Measurements from ENCODE around the gene SNX14.
"Not testable (repeated sequence)": the region's sequence is repeated elsewhere in the genome, so short reads cannot be mapped to it uniquely, and the experiment has no call there.

The SNX14 gene

GRCh38 chr6:85593438-85594196, at the start of gene SNX14:
TSS of gene SNX14 (minus strand) at chr6:85593858. CDS start at chr6:85593718, 140 bp downstream.
- peak; percentile 88 for DNase-seq (ENCODE audit: low read depth)

DNA sequence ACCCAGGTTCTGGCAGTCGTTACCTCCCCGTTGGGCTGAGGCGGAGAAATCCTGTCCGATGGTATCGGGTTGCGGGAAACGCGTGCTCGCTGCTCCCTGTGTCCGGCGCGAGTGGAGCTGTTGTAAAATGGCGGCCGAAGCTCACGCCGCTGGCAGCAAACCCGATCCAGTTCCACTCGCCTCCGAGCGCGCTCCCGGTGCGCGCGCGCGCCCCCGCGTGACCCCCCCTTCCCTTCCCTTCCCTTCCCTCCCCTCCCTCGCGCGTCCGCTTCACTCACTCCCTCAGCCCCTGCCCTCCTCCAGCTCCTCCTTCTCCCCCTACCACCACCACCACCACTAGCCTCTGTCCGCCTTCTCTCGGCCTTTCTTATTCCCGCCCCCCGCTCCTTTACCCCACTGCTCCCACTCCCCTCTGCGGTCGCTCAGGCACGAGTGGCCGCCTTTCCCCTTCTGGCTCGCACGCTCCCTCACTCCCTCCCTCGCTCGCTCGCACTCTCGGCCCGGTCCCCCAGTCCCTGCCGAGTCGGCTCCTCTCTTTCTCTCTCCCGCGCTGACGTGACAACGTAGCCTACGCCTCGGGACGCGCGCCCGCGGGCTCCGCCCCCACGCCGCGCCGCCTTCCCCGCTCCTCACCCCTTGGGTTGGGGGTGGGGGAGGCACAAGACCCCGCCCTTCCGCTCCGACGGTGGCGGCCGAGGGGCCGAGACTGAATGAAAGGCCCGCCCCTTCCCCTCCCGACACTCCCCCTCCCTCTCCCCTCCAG, 49.3 kb upstream of the SNX14 start, which contains the start of gene SYNCRIP:
SYNCRIP (minus strand) TSS at position 113 of the 763 bp plus-strand sequence. CDS start 1,447 bp downstream, outside the sequence.
- DNase-seq (ENCODE audit: low read depth) = peak; percentile 97

DNA sequence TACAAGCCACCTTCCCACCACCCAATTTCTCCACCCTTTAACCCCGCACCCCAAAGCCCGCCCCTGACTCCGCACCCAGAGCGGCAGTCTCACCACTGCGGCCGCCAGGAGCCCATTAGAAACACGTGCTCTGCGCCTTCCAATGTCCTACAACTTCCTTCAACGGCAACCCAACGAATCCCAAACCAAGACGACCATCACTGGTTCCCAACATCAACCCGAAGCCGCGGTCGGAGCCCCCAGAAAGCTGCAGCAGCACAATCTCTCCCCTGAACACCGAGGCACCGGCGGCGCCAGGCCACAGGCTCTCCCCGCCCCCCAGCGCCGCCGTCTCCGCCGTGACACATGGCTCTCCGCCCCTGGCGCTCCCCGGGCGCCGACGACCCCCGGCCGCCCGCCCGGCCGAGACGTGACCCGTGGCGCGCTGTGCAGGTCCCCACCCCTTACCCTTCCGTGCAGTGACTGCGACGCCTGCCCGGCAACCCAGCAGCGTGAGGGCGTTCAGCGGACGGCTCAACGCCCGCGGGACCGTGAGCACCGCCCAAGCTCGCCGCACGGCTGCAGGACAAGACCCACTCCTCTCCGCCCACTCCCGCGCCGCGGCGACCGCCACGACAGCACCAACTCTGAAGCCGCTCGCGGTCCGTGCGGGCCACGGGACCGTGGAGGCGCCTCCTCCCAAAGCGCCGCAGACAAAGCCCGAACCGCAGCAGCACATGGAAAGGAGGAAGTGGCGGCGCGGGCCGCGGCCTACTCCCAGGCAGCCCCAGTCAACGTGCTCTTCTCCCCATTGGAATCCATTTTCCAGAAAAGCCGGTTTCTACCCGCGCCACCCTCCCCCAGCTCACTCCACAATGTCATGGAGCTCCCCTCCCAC, 48.5 kb upstream of the SNX14 start:
- no peak for DNase-seq (ENCODE audit: low read depth)

- DNase-seq (ENCODE audit: low read depth) = no peak
These were observed 47.9 kb upstream of the SNX14 start for GRCh38 chr6:85641522-85641896.

DNA sequence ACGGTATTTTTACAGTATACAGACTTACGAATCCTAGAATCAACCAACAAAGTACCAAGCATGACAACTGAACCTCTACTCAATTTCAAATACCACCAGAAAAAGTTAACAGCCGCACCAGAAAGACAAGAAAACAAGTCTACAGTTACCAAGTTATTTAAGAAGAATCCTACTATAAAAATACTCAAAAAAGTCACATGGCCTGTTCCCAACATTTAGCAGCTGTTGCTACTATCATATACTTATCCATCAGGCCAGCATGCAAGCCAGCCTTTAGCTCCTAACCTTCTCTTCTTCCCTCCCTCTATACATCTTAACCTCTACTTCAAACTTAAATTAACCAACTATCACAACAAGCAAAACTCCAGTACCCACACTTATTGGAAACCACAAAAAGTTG, 47.2 kb upstream of the SNX14 start:
- DNase-seq (ENCODE audit: low read depth) = no peak

GRCh38 chr6:85637579-85637978, 43.9 kb upstream of the SNX14 start:
- DNase-seq (ENCODE audit: low read depth) = no peak

DNA sequence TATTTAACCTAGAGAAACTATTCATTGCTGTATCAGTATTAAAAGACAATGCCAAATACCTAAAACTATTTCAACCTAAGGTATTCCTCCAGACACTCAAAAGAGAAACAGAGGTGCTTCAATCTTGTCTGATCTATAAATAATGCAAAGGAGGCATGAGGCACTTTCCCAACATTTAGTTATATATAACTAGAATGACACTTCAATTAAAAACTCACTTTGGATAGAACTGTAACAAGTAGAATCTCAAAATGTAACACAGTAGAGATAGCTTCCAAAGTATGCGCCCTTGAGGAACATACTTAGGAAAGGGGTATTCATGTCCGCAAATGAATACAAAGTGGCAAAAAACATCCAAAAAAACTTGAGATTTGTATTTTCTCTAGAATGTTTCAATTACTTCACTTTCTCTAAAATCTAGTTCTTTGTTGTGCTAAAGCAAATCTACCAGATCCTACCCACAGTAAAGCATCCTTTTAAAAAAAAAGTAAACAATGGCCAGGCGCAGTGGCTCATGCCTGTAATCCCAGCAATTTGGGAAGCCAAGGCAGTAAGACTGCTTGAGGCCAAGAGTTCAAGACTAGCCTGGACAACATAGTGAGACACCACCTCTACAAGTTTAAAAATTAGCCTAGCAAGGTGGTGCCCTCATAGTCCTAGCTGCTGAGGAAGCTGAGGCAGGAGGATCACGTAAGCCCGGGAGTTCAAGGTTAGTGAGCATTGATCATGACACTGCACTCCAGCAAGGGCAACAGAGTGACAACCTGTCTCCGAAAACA, 38.7 kb upstream of the SNX14 start:
- no peak for DNase-seq (ENCODE audit: low read depth)

DNA sequence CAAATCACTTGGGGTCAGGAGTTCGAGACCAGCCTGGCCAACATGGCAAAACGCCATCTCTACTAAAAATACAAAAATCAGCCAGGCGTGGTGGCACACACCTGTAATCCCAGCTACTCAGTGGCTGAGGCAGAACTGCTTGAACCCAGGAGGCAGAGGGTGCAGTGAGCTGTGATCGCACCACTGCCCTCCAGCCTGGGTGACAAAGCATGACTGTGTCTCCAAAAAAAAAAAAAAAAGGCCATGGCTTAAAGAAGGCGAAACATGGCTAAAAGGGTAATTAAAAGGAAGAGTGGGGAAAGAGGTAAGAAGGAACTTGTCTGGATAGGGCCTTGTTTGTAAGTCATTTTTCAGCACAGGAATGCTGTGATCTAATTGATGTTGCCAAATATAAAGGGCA, 37.5 kb upstream of the SNX14 start:
- not testable (repeated sequence) for DNase-seq (ENCODE audit: low read depth)

GRCh38 chr6:85628353-85628752, 34.7 kb upstream of the SNX14 start:
- no peak for DNase-seq (ENCODE audit: low read depth)

DNA sequence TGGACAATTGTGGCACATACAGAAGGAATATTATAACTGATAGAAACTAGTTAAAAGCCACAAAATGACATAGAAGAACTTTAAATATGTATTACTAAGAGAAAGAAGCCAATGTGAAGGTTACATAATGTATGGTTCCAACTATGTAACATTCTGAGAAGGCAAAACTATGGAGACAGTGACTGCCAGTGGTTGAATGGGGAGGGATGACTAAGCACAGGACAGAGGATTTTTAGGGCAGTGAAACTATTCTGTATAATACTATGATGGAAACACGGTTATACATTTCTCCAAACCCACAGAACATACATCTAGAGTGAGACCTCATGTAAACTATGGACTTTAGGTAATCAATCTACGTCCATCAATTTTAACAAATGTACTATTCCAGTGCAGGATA, 26.6 kb upstream of the SNX14 start:
- DNase-seq (ENCODE audit: low read depth) = no peak

DNA sequence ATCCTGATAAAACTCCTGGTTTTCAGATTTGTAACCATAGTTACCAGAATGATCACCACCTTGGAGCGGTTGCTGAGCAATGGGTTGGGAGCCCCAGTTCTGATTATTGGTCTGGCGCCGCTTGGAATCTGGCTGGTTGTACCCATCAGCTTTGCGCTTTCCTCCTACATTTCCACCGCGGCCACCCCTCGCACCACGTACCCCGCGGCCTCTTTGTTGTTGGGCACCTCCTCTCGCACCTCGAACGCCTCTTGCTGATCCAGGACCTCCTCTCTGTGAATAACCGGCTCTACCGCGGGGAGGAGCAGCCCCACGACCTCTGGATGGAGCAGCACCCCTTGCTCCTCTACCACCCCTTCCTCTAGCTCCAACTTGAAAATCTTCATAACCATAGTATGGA, 21.1 kb upstream of the SNX14 start:
- no peak for DNase-seq (ENCODE audit: low read depth)

DNA sequence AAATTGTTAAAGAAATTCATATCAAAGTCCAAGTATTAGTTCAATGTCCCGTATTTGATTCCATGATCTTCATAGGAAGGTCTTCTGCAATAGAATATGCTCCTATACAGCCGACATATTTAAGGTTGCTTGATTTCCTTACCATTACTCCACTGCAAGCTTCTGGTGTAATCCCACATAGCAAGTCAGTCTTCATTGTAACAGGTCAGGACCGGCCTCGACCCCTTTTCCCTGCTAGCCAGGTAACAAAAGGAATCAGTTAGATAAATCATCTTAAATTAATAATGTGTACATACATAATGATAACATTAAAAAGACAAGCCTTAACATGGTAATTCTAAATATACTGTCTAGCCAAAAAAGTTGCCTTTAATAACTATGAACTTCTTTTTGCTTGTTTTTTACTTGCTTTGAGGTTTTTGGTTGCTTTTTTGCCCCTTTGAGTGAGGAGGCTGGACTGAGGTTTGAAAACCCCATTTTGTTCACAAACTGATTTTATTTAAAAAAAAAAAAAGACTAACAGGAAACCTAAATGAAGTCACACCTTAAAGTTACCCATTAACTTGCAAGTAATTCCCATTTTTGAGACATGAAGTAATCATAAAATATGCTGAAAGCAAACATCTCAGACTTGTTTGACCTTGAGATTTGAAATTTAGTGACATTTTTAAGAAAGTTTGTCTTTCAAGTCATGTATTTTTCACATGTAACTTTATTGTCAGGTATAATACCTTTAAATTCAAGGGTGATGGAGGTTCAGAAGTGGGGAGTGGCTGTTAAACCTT, 19.2 kb upstream of the SNX14 start:
- no peak for DNase-seq (ENCODE audit: low read depth)

- no peak for DNase-seq (ENCODE audit: low read depth)
These were observed 16.7 kb upstream of the SNX14 start for GRCh38 chr6:85610182-85610895.

GRCh38 chr6:85602100-85602499, 8.4 kb upstream of the SNX14 start:
- DNase-seq (ENCODE audit: low read depth) = no peak

GRCh38 chr6:85600713-85601313, 7.2 kb upstream of the SNX14 start:
- no peak for DNase-seq (ENCODE audit: low read depth)

- DNase-seq (ENCODE audit: low read depth) = peak; percentile 1
These were observed 706 bp upstream of the SNX14 start for GRCh38 chr6:85594197-85594930.

GRCh38 chr6:85592033-85592432, 1.6 kb downstream of the SNX14 start:
- no peak for DNase-seq (ENCODE audit: low read depth)

DNA sequence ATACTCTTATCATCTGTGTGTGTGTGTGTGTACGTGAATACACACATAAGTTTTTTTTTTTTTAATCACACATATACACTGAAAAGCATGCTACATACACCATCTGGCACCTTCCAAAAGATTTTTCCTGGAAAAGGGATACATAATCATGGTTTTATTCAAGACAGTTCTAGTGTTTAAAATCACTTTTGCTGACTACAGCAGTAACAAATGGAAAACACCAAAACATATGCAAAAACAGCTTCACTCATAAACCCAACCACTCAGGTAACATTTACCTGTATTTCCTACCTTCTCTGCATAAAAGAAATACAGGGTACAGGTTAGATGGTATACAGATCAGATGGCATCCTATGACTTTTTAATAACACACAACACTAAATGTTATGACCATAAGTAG, 2.5 kb downstream of the SNX14 start:
- no peak for DNase-seq (ENCODE audit: low read depth)

DNA sequence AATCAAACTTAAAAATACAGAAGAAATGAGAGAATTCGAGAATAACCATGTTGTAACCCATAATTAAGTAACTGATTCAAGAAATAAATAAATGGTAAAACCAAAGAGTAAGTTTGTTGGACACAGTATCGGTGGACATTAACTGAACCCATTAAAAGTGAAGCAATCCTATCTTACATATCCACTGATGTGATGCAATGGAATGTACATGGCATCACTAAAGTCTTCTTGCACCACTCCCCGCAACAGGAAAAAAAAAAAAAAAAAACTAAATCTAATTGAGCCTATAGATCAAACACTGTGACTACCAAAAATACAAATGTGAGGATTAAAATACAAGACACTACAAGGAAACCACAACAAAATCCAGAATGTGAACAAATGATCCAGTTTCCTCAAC, 7.9 kb downstream of the SNX14 start:
- DNase-seq (ENCODE audit: low read depth) = no peak

All from GM04504 (cell line).